ENCODE data around the gene ALG12. TPM values are rescaled to one million over a fixed set of nuclear protein-coding genes. Genes with fewer than 3 reads are reported as not detected.

The ALG12 gene
- total and polyA plus RNA-seq, 2 of the 4 experiments (the other 2 are of a cell fraction), result 7.2 to 10.9 TPM

DNA sequence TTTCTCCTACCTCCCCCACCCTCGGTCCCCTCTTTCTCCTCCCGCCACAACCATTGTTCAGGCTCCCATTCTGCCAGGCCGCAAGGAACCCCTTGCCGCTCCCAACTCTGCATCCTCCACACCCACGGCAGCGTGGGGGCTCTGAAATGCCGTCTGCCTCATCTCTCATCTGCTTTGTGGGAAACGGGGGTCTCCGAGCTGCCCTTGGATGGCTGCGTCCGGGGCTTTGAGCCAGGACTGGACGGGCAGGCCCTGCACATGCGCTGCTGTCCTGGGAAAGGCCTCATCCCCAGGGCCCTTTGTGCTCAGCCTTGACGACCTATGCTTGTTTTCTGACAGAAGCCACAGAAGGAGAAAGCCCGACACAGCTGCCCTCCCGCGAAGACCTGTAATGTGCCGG, 8.7 kb upstream of the ALG12 start:
- no peak overlapping the region for H3K18ac ChIP-seq (ENCODE audit: low read depth, low read length)
- dilution Hi-C loops (cut with HindIII; ENCODE audit: low sequenced_read_pairs, unreplicated experiment) (no loop called here), in situ Hi-C loops (cut with MboI; ENCODE audit: low sequenced_read_pairs) (no loop called here), intact Hi-C loops (cut with micrococcal nuclease) (no loop called here)
- H4K20me1 ChIP-seq (ENCODE audit: insufficient read depth, low read length), result no peaks in the 10 kb centered on the region; the same call in 1 of the 2 replicates
- ATAC-seq (ENCODE audit: low read depth), result no peak
- 77% methylated on average over 18 of the region's 18 CpGs; no CpG with 5 or more reads in 1 of the 2 experiments for WGBS, 2 experiments (ENCODE audit: extremely low coverage in 2 of 2, insufficient read length in 1 of 2)
- H3K9me1 ChIP-seq (ENCODE audit: insufficient read depth, low read length), result peaks cover 4% of the 10 kb centered on the region; the same call in 1 of the 2 replicates
- H3K27me3 ChIP-seq (ENCODE audit: control insufficient read depth, insufficient read depth, low read length), result no peaks in the 10 kb centered on the region
- no peak overlapping the region for H2AK9ac ChIP-seq (replicated peaks; ENCODE audit: low read depth, low read length, poor library complexity)
- no peak overlapping the region for H4K8ac ChIP-seq (ENCODE audit: low read depth in 2 of 2, low read length in 2 of 2)
- no peak overlapping the region for H2BK15ac ChIP-seq (ENCODE audit: low read depth, low read length)
- H2BK5ac ChIP-seq (ENCODE audit: low read depth, low read length, poor library complexity, severe bottlenecking), result no peak overlapping the region
- ChIA-PET POLR2A (ENCODE audit: unreplicated experiment) (no interaction called here), CTCF (interaction anchor here (1.3 kb wide), 1 partner anchor 104 kb away, joined by 3 read pairs; no protein-coding TSS in a partner anchor)
- no peak overlapping the region for H2AFZ ChIP-seq (replicated peaks; ENCODE audit: low read length, poor library complexity)
- H4K5ac ChIP-seq (ENCODE audit: low read depth, low read length), result no peak overlapping the region
- no peaks in the 10 kb centered on the region for H3K9me3 ChIP-seq (ENCODE audit: control insufficient read depth, insufficient read depth, low read length)
- no peak overlapping the region for H3K4me2 ChIP-seq (ENCODE audit: low read depth, low read length)
- no peak overlapping the region for H4K91ac ChIP-seq (ENCODE audit: insufficient read depth, low read depth, low read length)
- no peaks in the 10 kb centered on the region; a peak in 1 of 4 replicates for H3K79me1 ChIP-seq (ENCODE audit: low read depth in 1 of 2, low read length in 2 of 2)
- BruUV-seq (replicated peaks), result no TSS peak
- no peak overlapping the region for H2BK20ac ChIP-seq (ENCODE audit: low read depth, low read length)
- no peak overlapping the region for H3K9ac ChIP-seq (ENCODE audit: low read depth, low read length)
- no peak overlapping the region for H2BK120ac ChIP-seq (ENCODE audit: low read depth, low read length)
- H3K56ac ChIP-seq (ENCODE audit: extremely low read depth, insufficient read depth, low read length), result no peak overlapping the region
- no peak overlapping the region for H2AK5ac ChIP-seq (ENCODE audit: low read depth, low read length)
- no peak overlapping the region for H3K23ac ChIP-seq (ENCODE audit: low read depth, low read length)
- no peak overlapping the region for H3K4me3 ChIP-seq (ENCODE audit: insufficient read depth, low read depth, low read length)
- peaks cover 11% of the 10 kb centered on the region for H3K4me1 ChIP-seq (ENCODE audit: control insufficient read depth, insufficient read depth, low read length)
- peaks cover 16% of the 10 kb centered on the region; the same call in 1 of the 2 replicates for H3K36me3 ChIP-seq (ENCODE audit: control insufficient read depth, insufficient read depth, low read length)
- H3K27ac ChIP-seq (ENCODE audit: insufficient read depth, low read length), result no peak overlapping the region
- H3K14ac ChIP-seq (replicated peaks; ENCODE audit: low read depth, low read length), result no peak overlapping the region
- no peak for DNase-seq
- H3K4ac ChIP-seq (ENCODE audit: low read depth, low read length), result no peak overlapping the region
- no peak for TF ChIP-seq BHLHE40 (IDR thresholded peaks at IDR 0.05; ENCODE audit: low read depth, low read length)
- TF ChIP-seq SMC3 (IDR thresholded peaks at IDR 0.05; ENCODE audit: low read depth, low read length), result no peak
- TF ChIP-seq MXI1 (IDR thresholded peaks at IDR 0.05; ENCODE audit: borderline replicate concordance, low read depth, low read length), result no peak
- TF ChIP-seq NFE2L2 (IDR thresholded peaks at IDR 0.05; ENCODE audit: low read depth, low read length), result no peak
- no peak for TF ChIP-seq RFX5 (IDR thresholded peaks at IDR 0.05; ENCODE audit: low read depth, low read length)
- no peak for TF ChIP-seq CEBPB (IDR thresholded peaks at IDR 0.05; ENCODE audit: low read depth, low read length)
- TF ChIP-seq RAD21 (IDR thresholded peaks at IDR 0.05; ENCODE audit: low read length), result no peak
- TF ChIP-seq, protein P1, sequence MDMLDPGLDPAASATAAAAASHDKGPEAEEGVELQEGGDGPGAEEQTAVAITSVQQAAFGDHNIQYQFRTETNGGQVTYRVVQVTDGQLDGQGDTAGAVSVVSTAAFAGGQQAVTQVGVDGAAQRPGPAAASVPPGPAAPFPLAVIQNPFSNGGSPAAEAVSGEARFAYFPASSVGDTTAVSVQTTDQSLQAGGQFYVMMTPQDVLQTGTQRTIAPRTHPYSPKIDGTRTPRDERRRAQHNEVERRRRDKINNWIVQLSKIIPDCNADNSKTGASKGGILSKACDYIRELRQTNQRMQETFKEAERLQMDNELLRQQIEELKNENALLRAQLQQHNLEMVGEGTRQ (IDR thresholded peaks at IDR 0.05; ENCODE audit: low read depth, low read length), result no peak
- TF ChIP-seq RCOR1 (IDR thresholded peaks at IDR 0.05; ENCODE audit: insufficient replicate concordance, low read length), result no peak

Measured in IMR-90 (cell line).